ENCODE measurements around the gene PLXNA1. TPM values are rescaled to one million over a fixed set of nuclear protein-coding genes. Genes with fewer than 3 reads are reported as not detected.

The PLXNA1 gene
- polyA plus RNA-seq, 4 donors, result 1.4 to 17.1 (median 6.3) TPM

DNA sequence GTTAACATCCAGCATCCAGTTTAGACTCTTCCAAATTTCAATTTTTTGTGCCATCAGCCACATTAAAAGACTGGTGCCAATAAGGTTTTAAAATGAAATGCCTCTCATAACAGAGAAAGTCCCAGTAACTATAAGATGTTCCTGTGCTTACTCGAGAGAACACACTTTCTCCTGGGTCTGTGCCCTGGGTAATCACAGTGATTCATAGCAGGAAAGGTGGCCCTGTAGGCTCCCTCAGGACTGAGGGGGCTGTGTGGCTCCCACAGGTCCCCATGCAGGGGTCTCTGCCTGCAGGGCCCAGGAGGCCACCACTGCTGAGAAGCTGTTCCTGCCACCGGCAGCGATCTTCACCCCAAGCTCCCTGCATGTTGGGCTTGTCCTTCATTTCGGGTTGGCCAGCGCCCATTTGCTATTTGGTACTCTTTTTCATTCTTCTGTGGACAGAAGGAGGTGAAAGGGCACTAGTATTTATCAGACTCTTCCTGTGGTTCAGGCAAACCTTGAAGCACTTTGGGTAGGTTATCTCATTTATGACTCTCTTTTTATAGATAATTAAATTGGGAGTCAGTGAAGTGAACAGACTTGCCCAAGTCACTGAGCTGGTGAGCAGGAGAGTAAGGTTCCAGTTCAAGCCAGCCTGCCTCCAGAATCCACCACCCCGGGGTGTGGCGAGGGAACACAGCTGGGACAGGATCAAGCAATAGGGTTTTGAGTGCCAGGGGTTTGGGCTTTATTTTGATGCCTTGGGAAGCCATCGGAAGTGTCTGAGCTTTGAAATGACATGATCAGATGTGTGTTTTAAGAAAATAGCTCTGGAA is 44.2 kb upstream of the PLXNA1 start:
- FAIRE-seq (no peak), DNase-seq (peak in 1 of 2 donors; percentile 15)
- WGBS, 3 donors, result 50 to 74% (median 70%) methylated on average over 8 of the region's 8 CpGs

DNA sequence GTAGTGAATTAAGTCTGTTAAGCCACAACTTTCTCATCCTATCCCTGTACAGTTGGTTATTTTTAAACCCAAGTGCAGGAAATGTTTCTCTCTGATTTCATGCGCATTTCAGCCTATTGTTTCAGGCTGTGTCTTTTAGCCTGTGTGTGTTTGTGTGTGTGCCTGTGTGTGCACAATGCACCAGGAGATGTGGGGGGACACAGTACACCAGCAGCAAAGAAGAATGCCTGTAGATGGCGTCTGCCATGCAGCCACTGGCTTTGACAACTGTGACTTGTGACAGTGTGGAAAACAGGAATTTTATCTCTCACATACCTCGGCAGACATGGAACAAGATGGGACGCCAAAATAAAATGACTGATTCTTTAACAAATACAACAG is 43.6 kb upstream of the PLXNA1 start:
- FAIRE-seq (no peak), DNase-seq (no peak)
- Histone ChIP-seq H3K4me1 (ENCODE audit: control insufficient read depth in 3 of 3, insufficient read depth in 2 of 3, low read depth in 1 of 3, low read length in 2 of 3) (peaks cover 0 to 7% (median 1%) of the 10 kb centered on the region in 3 donors), H3K9me3 (ENCODE audit: control insufficient read depth in 2 of 2, insufficient read depth in 1 of 2, low read depth in 1 of 2, low read length in 1 of 2) (no peaks in the 10 kb centered on the region), H3K27ac (ENCODE audit: low read depth in 1 of 3, low read length in 2 of 3) (no peak overlapping the region), H3K36me3 (ENCODE audit: control insufficient read depth in 3 of 3, insufficient read depth in 2 of 3, low read depth in 1 of 3, low read length in 3 of 3) (no peaks in the 10 kb centered on the region), H3K27me3 (ENCODE audit: control insufficient read depth in 3 of 3, insufficient read depth in 3 of 3, low read length in 3 of 3) (no peaks in the 10 kb centered on the region), H3K4me3 (ENCODE audit: low read depth in 1 of 3, low read length in 3 of 3) (no peak overlapping the region)
- 72 to 85% (median 82%) methylated on average over 4 of the region's 4 CpGs for WGBS, 3 donors

More for the DNA sequence above, 44.2 kb upstream of the PLXNA1 start:
- H3K9me3 ChIP-seq (ENCODE audit: control insufficient read depth in 2 of 2, insufficient read depth in 1 of 2, low read depth in 1 of 2, low read length in 1 of 2), result no peaks in the 10 kb centered on the region
- no peaks in the 10 kb centered on the region for H3K36me3 ChIP-seq (ENCODE audit: control insufficient read depth in 3 of 3, insufficient read depth in 2 of 3, low read depth in 1 of 3, low read length in 3 of 3)
- no peak overlapping the region for H3K27ac ChIP-seq (ENCODE audit: low read depth in 1 of 3, low read length in 2 of 3)
- H3K27me3 ChIP-seq (ENCODE audit: control insufficient read depth in 3 of 3, insufficient read depth in 3 of 3, low read length in 3 of 3), result no peaks in the 10 kb centered on the region
- no peak overlapping the region for H3K4me3 ChIP-seq (ENCODE audit: low read depth in 1 of 3, low read length in 3 of 3)
- H3K4me1 ChIP-seq (ENCODE audit: control insufficient read depth in 3 of 3, insufficient read depth in 2 of 3, low read depth in 1 of 3, low read length in 2 of 3), result peaks cover 0 to 7% (median 1%) of the 10 kb centered on the region in 3 donors

DNA sequence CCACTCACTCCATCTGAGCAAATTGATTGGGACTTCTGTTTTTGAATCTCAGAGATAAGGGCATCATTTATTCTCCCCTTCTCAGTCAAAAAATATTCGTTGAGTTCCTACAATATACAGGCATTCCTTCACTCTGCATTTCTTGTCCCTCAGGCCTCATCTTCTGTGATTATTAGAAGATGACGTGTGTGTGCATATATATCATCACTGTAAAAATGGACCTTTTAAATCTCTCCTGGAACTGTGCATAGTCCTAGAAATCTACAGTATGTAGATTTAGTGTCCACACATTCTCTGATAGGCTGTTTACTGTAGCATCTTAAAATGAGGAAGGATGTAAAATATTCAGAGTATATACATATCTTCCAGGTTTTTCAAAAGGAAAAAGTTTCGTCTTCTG is 43.2 kb upstream of the PLXNA1 start:
- Histone ChIP-seq H3K4me1 (ENCODE audit: control insufficient read depth in 3 of 3, insufficient read depth in 2 of 3, low read depth in 1 of 3, low read length in 2 of 3) (peaks cover 0 to 7% (median 1%) of the 10 kb centered on the region in 3 donors), H3K27me3 (ENCODE audit: control insufficient read depth in 3 of 3, insufficient read depth in 3 of 3, low read length in 3 of 3) (no peaks in the 10 kb centered on the region), H3K27ac (ENCODE audit: low read depth in 1 of 3, low read length in 2 of 3) (no peak overlapping the region), H3K4me3 (ENCODE audit: low read depth in 1 of 3, low read length in 3 of 3) (no peak overlapping the region), H3K36me3 (ENCODE audit: control insufficient read depth in 3 of 3, insufficient read depth in 2 of 3, low read depth in 1 of 3, low read length in 3 of 3) (no peaks in the 10 kb centered on the region), H3K9me3 (ENCODE audit: control insufficient read depth in 2 of 2, insufficient read depth in 1 of 2, low read depth in 1 of 2, low read length in 1 of 2) (no peaks in the 10 kb centered on the region)
- FAIRE-seq, result no peak
- DNase-seq, result no peak
- 86 to 92% (median 88%) methylated on average over 3 of the region's 3 CpGs for WGBS, 3 donors

DNA sequence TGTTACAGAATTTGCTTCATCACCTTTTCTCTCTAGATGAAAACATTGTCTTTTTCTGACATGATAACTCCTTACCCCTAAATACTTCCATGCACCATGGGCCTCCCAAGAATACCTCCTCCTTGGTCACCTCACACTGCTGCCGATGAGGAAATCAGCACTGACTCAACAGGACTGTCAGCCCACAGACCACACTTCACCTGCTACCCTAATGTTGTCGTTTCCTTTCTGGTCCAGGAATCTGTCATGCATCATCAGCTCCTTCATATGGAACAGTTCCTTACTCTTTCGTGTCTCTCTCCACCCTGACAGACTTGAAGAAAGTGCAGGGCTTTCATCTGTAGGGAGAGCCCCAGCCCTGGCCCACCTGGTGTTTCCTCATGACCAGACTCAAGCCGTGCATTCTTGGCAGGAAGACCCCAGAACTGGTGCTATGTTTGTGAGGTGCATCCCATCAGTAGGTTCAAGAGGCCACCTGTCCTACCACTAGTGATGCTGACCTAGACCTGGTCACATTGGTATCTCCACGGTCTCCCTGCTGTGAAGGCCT is 41.1 kb upstream of the PLXNA1 start:
- Histone ChIP-seq H3K4me3 (ENCODE audit: low read depth in 1 of 3, low read length in 3 of 3) (no peak overlapping the region), H3K9me3 (ENCODE audit: control insufficient read depth in 2 of 2, insufficient read depth in 1 of 2, low read depth in 1 of 2, low read length in 1 of 2) (no peaks in the 10 kb centered on the region), H3K27me3 (ENCODE audit: control insufficient read depth in 3 of 3, insufficient read depth in 3 of 3, low read length in 3 of 3) (no peaks in the 10 kb centered on the region), H3K27ac (ENCODE audit: low read depth in 1 of 3, low read length in 2 of 3) (no peak overlapping the region), H3K4me1 (ENCODE audit: control insufficient read depth in 3 of 3, insufficient read depth in 2 of 3, low read depth in 1 of 3, low read length in 2 of 3) (peaks cover 0 to 7% (median 1%) of the 10 kb centered on the region in 3 donors), H3K36me3 (ENCODE audit: control insufficient read depth in 3 of 3, insufficient read depth in 2 of 3, low read depth in 1 of 3, low read length in 3 of 3) (no peaks in the 10 kb centered on the region)
- FAIRE-seq, result no peak
- WGBS, 3 donors, result 86 to 90% (median 87%) methylated on average over 5 of the region's 5 CpGs
- no peak for DNase-seq

DNA sequence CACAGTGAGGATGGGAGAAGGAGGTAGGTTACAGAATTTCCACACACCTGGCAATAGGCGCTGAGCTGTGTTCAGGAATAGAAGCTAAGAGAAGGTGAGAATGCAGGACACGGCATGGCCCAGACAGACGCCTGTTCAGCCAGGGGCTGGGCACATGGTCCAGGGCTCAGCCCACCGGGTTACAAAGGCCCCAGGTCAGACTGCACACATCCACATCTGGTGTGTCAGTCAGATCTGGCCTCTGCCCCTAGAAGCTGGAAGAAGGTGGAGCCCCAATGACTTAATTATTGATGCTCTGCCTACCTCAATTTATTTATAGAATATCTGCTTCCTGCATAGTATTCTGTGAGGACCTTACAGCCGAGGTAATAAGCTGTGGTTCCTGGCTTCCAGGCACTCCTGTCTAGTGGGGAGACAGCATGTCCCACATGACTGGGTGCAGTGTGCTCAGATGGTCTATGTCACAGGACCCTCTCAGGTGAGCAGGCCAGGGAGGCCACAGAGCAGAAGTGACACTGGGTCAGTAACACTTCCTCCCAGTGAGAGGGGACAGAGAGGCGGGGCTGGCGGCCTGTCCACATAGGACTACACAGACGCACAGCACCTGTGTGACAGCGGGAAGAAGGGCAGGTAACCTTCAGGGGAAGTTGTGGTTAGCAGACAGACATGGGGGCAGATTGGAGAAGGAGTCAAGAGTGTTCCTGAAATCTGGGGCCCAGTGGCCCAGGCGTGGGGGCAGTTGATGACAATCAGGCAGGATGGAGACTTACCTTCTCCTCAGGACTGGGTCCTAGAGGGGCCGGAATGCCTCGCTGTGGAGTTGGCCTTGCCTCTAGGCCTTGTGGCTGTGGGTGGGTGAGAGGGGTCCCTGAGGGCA is 38.6 kb upstream of the PLXNA1 start:
- 86 to 89% (median 89%) methylated on average over 12 of the region's 12 CpGs for WGBS, 3 donors
- Histone ChIP-seq H3K27me3 (ENCODE audit: control insufficient read depth in 3 of 3, insufficient read depth in 3 of 3, low read length in 3 of 3) (no peaks in the 10 kb centered on the region), H3K4me3 (ENCODE audit: low read depth in 1 of 3, low read length in 3 of 3) (no peak overlapping the region), H3K36me3 (ENCODE audit: control insufficient read depth in 3 of 3, insufficient read depth in 2 of 3, low read depth in 1 of 3, low read length in 3 of 3) (peaks cover 0 to 7% (median 0%) of the 10 kb centered on the region in 3 donors), H3K4me1 (ENCODE audit: control insufficient read depth in 3 of 3, insufficient read depth in 2 of 3, low read depth in 1 of 3, low read length in 2 of 3) (no peaks in the 10 kb centered on the region), H3K27ac (ENCODE audit: low read depth in 1 of 3, low read length in 2 of 3) (no peak overlapping the region), H3K9me3 (ENCODE audit: control insufficient read depth in 2 of 2, insufficient read depth in 1 of 2, low read depth in 1 of 2, low read length in 1 of 2) (no peaks in the 10 kb centered on the region)
- DNase-seq, result no peak
- no peak for FAIRE-seq

DNA sequence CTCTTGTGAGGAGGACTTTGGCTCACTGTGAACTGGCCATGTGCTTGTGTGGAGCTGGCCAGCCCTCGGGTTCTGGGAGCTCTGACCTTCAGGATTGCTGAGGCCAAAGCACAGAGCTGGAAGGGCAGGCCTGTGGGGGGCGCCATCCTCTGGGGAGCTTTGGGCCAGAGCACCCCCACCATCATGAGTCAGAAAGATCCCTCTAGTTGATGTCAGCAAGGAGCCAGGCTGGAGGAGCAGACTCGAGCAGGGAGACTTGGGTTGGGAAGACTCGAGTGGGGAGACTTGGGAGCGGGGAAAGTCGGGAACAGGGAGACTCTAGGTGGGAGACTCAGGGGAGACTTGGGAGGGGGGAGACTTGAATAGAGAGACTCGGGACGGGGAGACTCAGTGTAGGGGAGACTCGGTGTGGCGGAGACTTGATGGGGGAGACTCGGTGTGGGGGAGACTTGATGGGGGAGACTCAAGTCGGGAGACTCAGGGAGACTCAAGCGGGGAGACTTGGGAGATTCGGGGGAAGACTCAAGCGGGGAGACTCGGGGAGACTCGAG is 37.7 kb upstream of the PLXNA1 start:
- DNase-seq, result no peak
- 87 to 91% (median 89%) methylated on average over 17 of the region's 17 CpGs for whole genome bisulfite sequencing, 3 donors
- Histone ChIP-seq H3K27me3 (ENCODE audit: control insufficient read depth in 3 of 3, insufficient read depth in 3 of 3, low read length in 3 of 3) (no peaks in the 10 kb centered on the region), H3K4me3 (ENCODE audit: low read depth in 1 of 3, low read length in 3 of 3) (no peak overlapping the region), H3K36me3 (ENCODE audit: control insufficient read depth in 3 of 3, insufficient read depth in 2 of 3, low read depth in 1 of 3, low read length in 3 of 3) (peaks cover 0 to 8% (median 0%) of the 10 kb centered on the region in 3 donors), H3K4me1 (ENCODE audit: control insufficient read depth in 3 of 3, insufficient read depth in 2 of 3, low read depth in 1 of 3, low read length in 2 of 3) (no peaks in the 10 kb centered on the region), H3K27ac (ENCODE audit: low read depth in 1 of 3, low read length in 2 of 3) (no peak overlapping the region), H3K9me3 (ENCODE audit: control insufficient read depth in 2 of 2, insufficient read depth in 1 of 2, low read depth in 1 of 2, low read length in 1 of 2) (no peaks in the 10 kb centered on the region)
- no peak for FAIRE-seq

DNA sequence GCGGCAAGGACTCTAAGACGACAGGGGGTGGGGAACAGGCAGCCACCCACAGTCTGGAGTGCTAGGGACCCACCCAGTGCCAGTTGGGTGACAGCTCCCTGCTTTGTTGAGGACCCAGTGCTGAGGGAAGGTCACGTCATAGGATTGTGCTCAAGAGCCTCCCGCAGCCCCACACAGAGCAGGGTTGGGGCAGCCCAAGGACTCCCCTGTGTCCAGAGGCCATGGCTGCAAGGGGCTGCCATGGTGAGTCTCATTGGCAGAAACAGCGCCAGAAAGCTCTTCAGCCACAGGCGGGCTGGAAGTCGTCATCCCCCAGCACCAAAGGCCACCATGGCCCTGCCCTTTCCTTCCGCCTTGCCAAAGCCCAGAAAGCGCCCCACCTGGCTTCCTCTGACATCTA is 37.0 kb upstream of the PLXNA1 start:
- 91 to 94% (median 93%) methylated on average over 9 of the region's 9 CpGs for WGBS, 3 donors
- Histone ChIP-seq H3K27ac (ENCODE audit: low read depth in 1 of 3, low read length in 2 of 3) (no peak overlapping the region), H3K27me3 (ENCODE audit: control insufficient read depth in 3 of 3, insufficient read depth in 3 of 3, low read length in 3 of 3) (no peaks in the 10 kb centered on the region), H3K4me3 (ENCODE audit: low read depth in 1 of 3, low read length in 3 of 3) (no peak overlapping the region), H3K9me3 (ENCODE audit: control insufficient read depth in 2 of 2, insufficient read depth in 1 of 2, low read depth in 1 of 2, low read length in 1 of 2) (no peaks in the 10 kb centered on the region), H3K36me3 (ENCODE audit: control insufficient read depth in 3 of 3, insufficient read depth in 2 of 3, low read depth in 1 of 3, low read length in 3 of 3) (peaks cover 0 to 8% (median 0%) of the 10 kb centered on the region in 3 donors), H3K4me1 (ENCODE audit: control insufficient read depth in 3 of 3, insufficient read depth in 2 of 3, low read depth in 1 of 3, low read length in 2 of 3) (no peaks in the 10 kb centered on the region)
- FAIRE-seq (no peak), DNase-seq (no peak)

DNA sequence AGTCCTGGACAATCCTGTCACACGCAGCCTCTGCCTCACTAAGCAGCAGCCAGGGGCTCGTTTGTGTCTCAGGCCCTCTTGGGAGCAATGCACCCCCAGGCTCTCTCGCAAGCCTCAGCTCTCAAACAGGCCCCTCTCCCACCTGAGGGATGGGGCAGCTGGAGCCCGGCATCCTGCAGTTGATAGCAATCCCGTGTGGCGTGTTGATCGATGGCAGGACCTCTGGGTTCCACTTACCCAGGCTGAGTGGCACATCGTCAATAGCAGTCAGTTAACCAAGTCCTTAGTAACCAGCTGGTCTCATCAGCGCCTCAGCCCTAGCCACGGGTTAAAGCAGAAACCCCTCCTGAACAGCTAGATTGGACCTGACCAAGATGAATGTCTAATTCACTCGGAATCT is 36.5 kb upstream of the PLXNA1 start:
- Histone ChIP-seq H3K36me3 (ENCODE audit: control insufficient read depth in 3 of 3, insufficient read depth in 2 of 3, low read depth in 1 of 3, low read length in 3 of 3) (peaks cover 0 to 8% (median 0%) of the 10 kb centered on the region in 3 donors), H3K4me1 (ENCODE audit: control insufficient read depth in 3 of 3, insufficient read depth in 2 of 3, low read depth in 1 of 3, low read length in 2 of 3) (no peaks in the 10 kb centered on the region), H3K27ac (ENCODE audit: low read depth in 1 of 3, low read length in 2 of 3) (no peak overlapping the region), H3K4me3 (ENCODE audit: low read depth in 1 of 3, low read length in 3 of 3) (no peak overlapping the region), H3K9me3 (ENCODE audit: control insufficient read depth in 2 of 2, insufficient read depth in 1 of 2, low read depth in 1 of 2, low read length in 1 of 2) (no peaks in the 10 kb centered on the region), H3K27me3 (ENCODE audit: control insufficient read depth in 3 of 3, insufficient read depth in 3 of 3, low read length in 3 of 3) (no peaks in the 10 kb centered on the region)
- DNase-seq (no peak), FAIRE-seq (no peak)
- 89 to 90% (median 90%) methylated on average over 11 of the region's 11 CpGs for WGBS, 3 donors
